Measurements from ENCODE around the gene SNRNP35. TPM values are rescaled to one million over a fixed set of nuclear protein-coding genes. Genes with fewer than 3 reads are reported as not detected.
A peak's percentile ranks its signal among the peaks of the same experiment; 100 is the strongest.

The SNRNP35 gene
- total and polyA plus RNA-seq, 9 of the 15 experiments (the other 6 are each of a cell fraction or from before 2014, with no cell fraction given): 17.7 to 41.0 (median 25.5) TPM

DNA sequence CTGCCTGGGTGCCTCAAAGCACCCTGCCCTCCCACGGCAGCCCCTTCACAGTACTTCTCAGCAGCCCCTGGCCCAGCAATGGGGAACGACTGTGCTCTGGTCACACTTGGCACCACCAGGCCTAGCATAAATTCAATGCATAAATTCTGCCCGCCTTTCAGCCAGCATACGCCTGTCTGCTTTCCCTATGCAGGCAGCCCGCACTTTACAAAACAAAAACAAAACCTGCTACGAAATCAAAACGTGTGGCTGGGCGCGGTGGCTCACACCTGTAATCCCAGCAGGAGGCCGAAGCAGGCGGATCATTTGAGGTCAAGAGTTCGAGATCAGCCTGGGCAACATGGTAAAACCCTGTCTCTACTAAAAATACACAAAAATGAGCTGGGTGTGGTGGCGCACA is 33.5 kb downstream of the SNRNP35 start:
- in situ Hi-C loops (cut with MboI): no loop called here
- DNase-seq (ENCODE audit: extremely low read depth in 1 of 4, low spot score in 3 of 4) (no peak), ATAC-seq (no peak), FAIRE-seq (no peak)
- H3K9ac ChIP-seq (ENCODE audit: insufficient read depth in 1 of 2, low read depth in 2 of 2, low read length in 2 of 2): 0 out of 4 replicates have a peak overlapping the region, but pooled peaks of 1 of the 2 experiments have one; percentile 19
- no peaks in the 10 kb centered on the region for H3K9me3 ChIP-seq (replicated peaks; ENCODE audit: control insufficient read depth, insufficient read depth, low read depth, low read length)
- no peak overlapping the region for H3K27ac ChIP-seq (ENCODE audit: extremely low read depth, low read depth, low read length)
- H2AFZ ChIP-seq (ENCODE audit: low read depth, low read length): no peak overlapping the region
- no peak overlapping the region for H3K4me2 ChIP-seq (ENCODE audit: insufficient read depth, low read length)
- WGBS (ENCODE audit: insufficient coverage, low coverage, missing lambda C conversion rate): 86% methylated on average over 12 of the region's 13 CpGs
- H3K4me3 ChIP-seq: no peak overlapping the region
- no TSS peak for BruUV-seq (replicated peaks)
- no peaks in the 10 kb centered on the region for H3K79me2 ChIP-seq (ENCODE audit: control insufficient read depth, insufficient read depth, low read length)
- intact Hi-C loops (cut with micrococcal nuclease): no loop called here
- H3K27me3 ChIP-seq (ENCODE audit: control insufficient read depth in 2 of 2, insufficient read depth in 2 of 2, low read length in 2 of 2): no peaks in the 10 kb centered on the region
- H3K36me3 ChIP-seq (ENCODE audit: control insufficient read depth, insufficient read depth, low read length): peaks cover 4% of the 10 kb centered on the region; the same call in 1 of the 3 replicates
- peaks cover 2 to 12% of the 10 kb centered on the region in 2 experiments; a peak in 4 of 5 replicates for H3K4me1 ChIP-seq (replicated peaks in 1 of 2; ENCODE audit: control insufficient read depth in 2 of 2, insufficient read depth in 2 of 2, low read length in 2 of 2)
- no peaks in the 10 kb centered on the region for H4K20me1 ChIP-seq (replicated peaks; ENCODE audit: control insufficient read depth, insufficient read depth, low read length)
- ChIA-PET POLR2A (interaction anchor here (2.0 kb wide), 1 partner anchor 10 kb away, joined by 7 read pairs; no protein-coding TSS in a partner anchor), CTCF (ENCODE audit: low intra/inter-chr PET ratio) (no interaction called here)
- no peak for TF ChIP-seq ZNF253 (CRISPR knock-in tag; conservative IDR thresholded peaks at IDR 0.05)
- TF ChIP-seq ZNF589 (CRISPR knock-in tag; IDR thresholded peaks at IDR 0.05; ENCODE audit: low read depth): no peak
- TF ChIP-seq, protein P1, sequence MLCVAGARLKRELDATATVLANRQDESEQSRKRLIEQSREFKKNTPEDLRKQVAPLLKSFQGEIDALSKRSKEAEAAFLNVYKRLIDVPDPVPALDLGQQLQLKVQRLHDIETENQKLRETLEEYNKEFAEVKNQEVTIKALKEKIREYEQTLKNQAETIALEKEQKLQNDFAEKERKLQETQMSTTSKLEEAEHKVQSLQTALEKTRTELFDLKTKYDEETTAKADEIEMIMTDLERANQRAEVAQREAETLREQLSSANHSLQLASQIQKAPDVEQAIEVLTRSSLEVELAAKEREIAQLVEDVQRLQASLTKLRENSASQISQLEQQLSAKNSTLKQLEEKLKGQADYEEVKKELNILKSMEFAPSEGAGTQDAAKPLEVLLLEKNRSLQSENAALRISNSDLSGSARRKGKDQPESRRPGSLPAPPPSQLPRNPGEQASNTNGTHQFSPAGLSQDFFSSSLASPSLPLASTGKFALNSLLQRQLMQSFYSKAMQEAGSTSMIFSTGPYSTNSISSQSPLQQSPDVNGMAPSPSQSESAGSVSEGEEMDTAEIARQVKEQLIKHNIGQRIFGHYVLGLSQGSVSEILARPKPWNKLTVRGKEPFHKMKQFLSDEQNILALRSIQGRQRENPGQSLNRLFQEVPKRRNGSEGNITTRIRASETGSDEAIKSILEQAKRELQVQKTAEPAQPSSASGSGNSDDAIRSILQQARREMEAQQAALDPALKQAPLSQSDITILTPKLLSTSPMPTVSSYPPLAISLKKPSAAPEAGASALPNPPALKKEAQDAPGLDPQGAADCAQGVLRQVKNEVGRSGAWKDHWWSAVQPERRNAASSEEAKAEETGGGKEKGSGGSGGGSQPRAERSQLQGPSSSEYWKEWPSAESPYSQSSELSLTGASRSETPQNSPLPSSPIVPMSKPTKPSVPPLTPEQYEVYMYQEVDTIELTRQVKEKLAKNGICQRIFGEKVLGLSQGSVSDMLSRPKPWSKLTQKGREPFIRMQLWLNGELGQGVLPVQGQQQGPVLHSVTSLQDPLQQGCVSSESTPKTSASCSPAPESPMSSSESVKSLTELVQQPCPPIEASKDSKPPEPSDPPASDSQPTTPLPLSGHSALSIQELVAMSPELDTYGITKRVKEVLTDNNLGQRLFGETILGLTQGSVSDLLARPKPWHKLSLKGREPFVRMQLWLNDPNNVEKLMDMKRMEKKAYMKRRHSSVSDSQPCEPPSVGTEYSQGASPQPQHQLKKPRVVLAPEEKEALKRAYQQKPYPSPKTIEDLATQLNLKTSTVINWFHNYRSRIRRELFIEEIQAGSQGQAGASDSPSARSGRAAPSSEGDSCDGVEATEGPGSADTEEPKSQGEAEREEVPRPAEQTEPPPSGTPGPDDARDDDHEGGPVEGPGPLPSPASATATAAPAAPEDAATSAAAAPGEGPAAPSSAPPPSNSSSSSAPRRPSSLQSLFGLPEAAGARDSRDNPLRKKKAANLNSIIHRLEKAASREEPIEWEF (CRISPR knock-in tag; IDR thresholded peaks at IDR 0.05): no peak
- no peak for TF ChIP-seq NRF1 (conservative IDR thresholded peaks at IDR 0.05 in 1 of 2, IDR thresholded peaks at IDR 0.05 in 1 of 2)
- H3K9me1 ChIP-seq (ENCODE audit: control insufficient read depth, insufficient read depth, low read length): no peaks in the 10 kb centered on the region

All from K562 (cell line).